LHCN-M2 (cell line): ENCODE data around the gene LEP. TPM values are rescaled to one million over a fixed set of nuclear protein-coding genes. Genes with fewer than 3 reads are reported as not detected.
A peak's percentile ranks its signal among the peaks of the same experiment; 100 is the strongest.

Experiments used
- DNase-seq: peaks from one replicate; pipeline ENCODE4 v3.0.0-alpha.2; 2012; ENCODE audit warnings: low read depth
- polyA plus RNA-seq: library from polyadenylated mRNA; unstranded; fragments of >200 nt; gene quantifications from one replicate; pipeline ENCODE4 v1.2.1, GENCODE V29; 2012; ENCODE audit warnings: missing spikeins
- total RNA-seq: library from RNA; depleted of rRNA; stranded (reverse); fragments of >200 nt; gene quantifications from 2 replicates; pipeline ENCODE4 v1.2.3, GENCODE V29; 2014; rRNA removed

LEP gene
- not detected in 2 replicates for total RNA-seq
- not detected for polyA plus RNA-seq

GRCh38 chr7:128240696-128241386, at the start of gene LEP:
Gene LEP, plus strand, starts transcription at chr7:128241278. Its CDS starts 10,741 bp downstream, at chr7:128252019.
- DNase-seq, result no peak

- DNase-seq, result no peak
These were observed 48.5 kb upstream of the LEP start for GRCh38 chr7:128192497-128193142.

- no peak for DNase-seq
These were observed 46.4 kb upstream of the LEP start for GRCh38 chr7:128194533-128195282.

GRCh38 chr7:128197589-128197988, 43.5 kb upstream of the LEP start:
- peak; percentile 73 for DNase-seq

- DNase-seq, result no peak
These were observed 43.0 kb upstream of the LEP start for GRCh38 chr7:128197989-128198580.

- no peak for DNase-seq
These were observed 40.7 kb upstream of the LEP start for GRCh38 chr7:128200376-128200775.

GRCh38 chr7:128201067-128201689, 39.9 kb upstream of the LEP start:
- DNase-seq, result no peak

- DNase-seq, result no peak
These were observed 39.4 kb upstream of the LEP start for GRCh38 chr7:128201690-128202085.

GRCh38 chr7:128202287-128202957, 38.7 kb upstream of the LEP start:
- no peak for DNase-seq

GRCh38 chr7:128203047-128203491, 38.0 kb upstream of the LEP start:
- no peak for DNase-seq

- DNase-seq, result no peak
These were observed 37.3 kb upstream of the LEP start for GRCh38 chr7:128203710-128204214.

- no peak for DNase-seq
These were observed 36.6 kb upstream of the LEP start for GRCh38 chr7:128204455-128204854.

- DNase-seq, result no peak
These were observed 36.0 kb upstream of the LEP start for GRCh38 chr7:128205068-128205467.

GRCh38 chr7:128206017-128206746, 34.9 kb upstream of the LEP start:
- DNase-seq, result no peak

- DNase-seq, result no peak
These were observed 34.2 kb upstream of the LEP start for GRCh38 chr7:128206747-128207500.

- no peak for DNase-seq
These were observed 33.5 kb upstream of the LEP start for GRCh38 chr7:128207609-128208008.

GRCh38 chr7:128209229-128210035, 31.6 kb upstream of the LEP start:
- DNase-seq, result peak; percentile 77

- DNase-seq, result no peak
These were observed 31.1 kb upstream of the LEP start for GRCh38 chr7:128210036-128210347.
